ENCODE results near the gene PPP4R2. TPM values are rescaled to one million over a fixed set of nuclear protein-coding genes. Genes with fewer than 3 reads are reported as not detected.

The PPP4R2 gene
- total and polyA plus RNA-seq, 3 donors from 2014 or later, result 38.1 to 68.2 (median 67.7) TPM

DNA sequence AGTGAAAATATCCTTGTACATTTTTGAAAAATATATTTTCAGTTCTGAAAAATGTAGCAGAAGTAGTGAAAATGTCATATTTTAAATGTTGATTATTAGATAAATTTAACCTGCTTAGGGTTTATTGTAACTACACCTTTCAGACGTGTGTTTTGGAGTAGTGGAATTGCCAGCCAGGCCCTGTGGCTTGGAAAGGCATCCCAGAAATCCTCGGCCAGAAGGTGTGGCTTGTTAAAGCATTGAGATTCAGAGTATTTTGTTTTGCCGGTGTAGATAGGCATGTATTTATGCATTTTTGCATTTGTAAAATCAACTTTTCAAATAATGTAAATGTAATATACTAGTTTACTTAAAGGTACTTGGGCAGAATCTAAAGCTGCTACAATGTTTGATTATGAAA is 71.8 kb downstream of the PPP4R2 start:
- Histone ChIP-seq H3K36me3 (ENCODE audit: low read depth, missing control alignments) (no peaks in the 10 kb centered on the region), H3K4me1 (peaks cover 15% of the 10 kb centered on the region), H3K9me3 (no peaks in the 10 kb centered on the region), H3K27ac (no peak overlapping the region), H3K27me3 (no peaks in the 10 kb centered on the region), H3K4me3 (no peak overlapping the region)
- no peak for DNase-seq
- intact Hi-C loops (cut with DNase I; ENCODE audit: low total_unique reads), result no loop called here
- TF ChIP-seq, protein P1, sequence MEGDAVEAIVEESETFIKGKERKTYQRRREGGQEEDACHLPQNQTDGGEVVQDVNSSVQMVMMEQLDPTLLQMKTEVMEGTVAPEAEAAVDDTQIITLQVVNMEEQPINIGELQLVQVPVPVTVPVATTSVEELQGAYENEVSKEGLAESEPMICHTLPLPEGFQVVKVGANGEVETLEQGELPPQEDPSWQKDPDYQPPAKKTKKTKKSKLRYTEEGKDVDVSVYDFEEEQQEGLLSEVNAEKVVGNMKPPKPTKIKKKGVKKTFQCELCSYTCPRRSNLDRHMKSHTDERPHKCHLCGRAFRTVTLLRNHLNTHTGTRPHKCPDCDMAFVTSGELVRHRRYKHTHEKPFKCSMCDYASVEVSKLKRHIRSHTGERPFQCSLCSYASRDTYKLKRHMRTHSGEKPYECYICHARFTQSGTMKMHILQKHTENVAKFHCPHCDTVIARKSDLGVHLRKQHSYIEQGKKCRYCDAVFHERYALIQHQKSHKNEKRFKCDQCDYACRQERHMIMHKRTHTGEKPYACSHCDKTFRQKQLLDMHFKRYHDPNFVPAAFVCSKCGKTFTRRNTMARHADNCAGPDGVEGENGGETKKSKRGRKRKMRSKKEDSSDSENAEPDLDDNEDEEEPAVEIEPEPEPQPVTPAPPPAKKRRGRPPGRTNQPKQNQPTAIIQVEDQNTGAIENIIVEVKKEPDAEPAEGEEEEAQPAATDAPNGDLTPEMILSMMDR (IDR thresholded peaks at IDR 0.05), result no peak
- TF ChIP-seq POLR2A (IDR thresholded peaks at IDR 0.05), result no peak
- WGBS, 2 donors, result 56 to 88% methylated on average over 3 of the region's 3 CpGs

- intact Hi-C loops (cut with DNase I; ENCODE audit: low total_unique reads), result no loop called here
- H3K27me3 ChIP-seq, result no peaks in the 10 kb centered on the region
- H3K36me3 ChIP-seq (ENCODE audit: low read depth, missing control alignments), result no peaks in the 10 kb centered on the region
- WGBS, 2 donors, result 75 to 80% methylated on average over 5 of the region's 5 CpGs
- TF ChIP-seq, protein P1 (IDR thresholded peaks at IDR 0.05), result no peak
- TF ChIP-seq POLR2A (IDR thresholded peaks at IDR 0.05), result no peak
- no peak overlapping the region for H3K27ac ChIP-seq
- no peaks in the 10 kb centered on the region for H3K9me3 ChIP-seq
- no peak overlapping the region for H3K4me3 ChIP-seq
- peaks cover 15% of the 10 kb centered on the region for H3K4me1 ChIP-seq
- DNase-seq, result no peak
Measured at GRCh38 chr3:73069187-73069586, 72.6 kb downstream of the PPP4R2 start.

- H3K4me1 ChIP-seq, result peaks cover 15% of the 10 kb centered on the region
- TF ChIP-seq POLR2A (IDR thresholded peaks at IDR 0.05), result no peak
- TF ChIP-seq, protein P1 (IDR thresholded peaks at IDR 0.05), result no peak
- H3K36me3 ChIP-seq (ENCODE audit: low read depth, missing control alignments), result no peaks in the 10 kb centered on the region
- H3K4me3 ChIP-seq, result no peak overlapping the region
- no peak for DNase-seq
- intact Hi-C loops (cut with DNase I; ENCODE audit: low total_unique reads), result no loop called here
- H3K27ac ChIP-seq, result no peak overlapping the region
- 87 to 90% methylated on average over 14 of the region's 14 CpGs for WGBS, 2 donors
- H3K27me3 ChIP-seq, result no peaks in the 10 kb centered on the region
- H3K9me3 ChIP-seq, result no peaks in the 10 kb centered on the region
Measured at GRCh38 chr3:73069775-73070444, 73.3 kb downstream of the PPP4R2 start.

GRCh38 chr3:73070675-73071575 is 74.3 kb downstream of the PPP4R2 start:
- H3K27ac ChIP-seq, result no peak overlapping the region
- WGBS, 2 donors, result 37 to 42% methylated on average over 6 of the region's 6 CpGs
- peaks cover 15% of the 10 kb centered on the region for H3K4me1 ChIP-seq
- H3K4me3 ChIP-seq, result no peak overlapping the region
- no peak for DNase-seq
- TF ChIP-seq, protein P1 (IDR thresholded peaks at IDR 0.05), result no peak
- no peak for TF ChIP-seq POLR2A (IDR thresholded peaks at IDR 0.05)
- H3K9me3 ChIP-seq, result no peaks in the 10 kb centered on the region
- intact Hi-C loops (cut with DNase I; ENCODE audit: low total_unique reads), result no loop called here
- H3K27me3 ChIP-seq, result no peaks in the 10 kb centered on the region
- H3K36me3 ChIP-seq (ENCODE audit: low read depth, missing control alignments), result no peaks in the 10 kb centered on the region
